ENCODE results near the gene ADGRL1.
A peak's percentile ranks its signal among the peaks of the same experiment; 100 is the strongest.
"Not testable (repeated sequence)": the region's sequence is repeated elsewhere in the genome, so short reads cannot be mapped to it uniquely, and the experiment has no call there.

Gene ADGRL1

GRCh38 chr19:14200147-14200841 lies 5.7 kb downstream of the ADGRL1 start:
- not testable (repeated sequence) for H3K4me2 ChIP-seq (ENCODE audit: low read length); H2AFZ ChIP-seq; H3K4me1 ChIP-seq; H3K27me3 ChIP-seq (ENCODE audit: control insufficient read depth, insufficient read depth, low read length); H3K9ac ChIP-seq; H3K27ac ChIP-seq; H3K4me3 ChIP-seq (ENCODE audit: low read depth, low read length); H3K36me3 ChIP-seq (ENCODE audit: control insufficient read depth, insufficient read depth, low read length); H3K9me3 ChIP-seq (ENCODE audit: control insufficient read depth, low read length)
- TF ChIP-seq CTCF (IDR thresholded peaks at IDR 0.05) = peak; percentile 33
- H3K79me2 ChIP-seq = peaks cover 32% of the 10 kb centered on the region

- no peak overlapping the region for H3K4me3 ChIP-seq (ENCODE audit: low read depth, low read length)
Observed at GRCh38 chr19:14198384-14199376, 7.3 kb downstream of the ADGRL1 start.

GRCh38 chr19:14197882-14198281 lies 8.1 kb downstream of the ADGRL1 start:
- H3K27me3 ChIP-seq (ENCODE audit: control insufficient read depth, insufficient read depth, low read length) = no peaks in the 10 kb centered on the region
- no peaks in the 10 kb centered on the region for H3K9me3 ChIP-seq (ENCODE audit: control insufficient read depth, low read length)
- no peak for TF ChIP-seq CTCF (IDR thresholded peaks at IDR 0.05)

More at GRCh38 chr19:14198384-14199376, 7.3 kb downstream of the ADGRL1 start:
- peaks cover 34% of the 10 kb centered on the region for H3K79me2 ChIP-seq
- H2AFZ ChIP-seq = no peak overlapping the region
- TF ChIP-seq CTCF (IDR thresholded peaks at IDR 0.05) = no peak
- H3K9ac ChIP-seq = no peak overlapping the region
- H3K9me3 ChIP-seq (ENCODE audit: control insufficient read depth, low read length) = no peaks in the 10 kb centered on the region
- H3K27me3 ChIP-seq (ENCODE audit: control insufficient read depth, insufficient read depth, low read length) = no peaks in the 10 kb centered on the region
- H3K4me1 ChIP-seq = peaks cover 2% of the 10 kb centered on the region
- no peak overlapping the region for H3K27ac ChIP-seq
- H3K36me3 ChIP-seq (ENCODE audit: control insufficient read depth, insufficient read depth, low read length) = no peaks in the 10 kb centered on the region
- H3K4me2 ChIP-seq (ENCODE audit: low read length) = no peak overlapping the region

GRCh38 chr19:14197288-14197687 lies 8.7 kb downstream of the ADGRL1 start:
- H3K4me2 ChIP-seq (ENCODE audit: low read length); H2AFZ ChIP-seq; H3K4me3 ChIP-seq (ENCODE audit: low read depth, low read length); H3K27ac ChIP-seq; H3K9ac ChIP-seq; H3K9me3 ChIP-seq (ENCODE audit: control insufficient read depth, low read length); H3K4me1 ChIP-seq; H3K36me3 ChIP-seq (ENCODE audit: control insufficient read depth, insufficient read depth, low read length); H3K27me3 ChIP-seq (ENCODE audit: control insufficient read depth, insufficient read depth, low read length): not testable (repeated sequence)
- peaks cover 34% of the 10 kb centered on the region for H3K79me2 ChIP-seq

More at GRCh38 chr19:14197882-14198281, 8.1 kb downstream of the ADGRL1 start:
- Histone ChIP-seq H3K27ac (no peak overlapping the region), H3K36me3 (ENCODE audit: control insufficient read depth, insufficient read depth, low read length) (no peaks in the 10 kb centered on the region), H3K4me3 (ENCODE audit: low read depth, low read length) (no peak overlapping the region), H3K4me1 (no peaks in the 10 kb centered on the region), H3K4me2 (ENCODE audit: low read length) (no peak overlapping the region), H3K9ac (no peak overlapping the region), H2AFZ (no peak overlapping the region), H3K79me2 (peaks cover 34% of the 10 kb centered on the region)

- not testable (repeated sequence) for H3K36me3 ChIP-seq (ENCODE audit: control insufficient read depth, insufficient read depth, low read length); H2AFZ ChIP-seq; H3K9ac ChIP-seq; H3K4me3 ChIP-seq (ENCODE audit: low read depth, low read length); H3K4me2 ChIP-seq (ENCODE audit: low read length); H3K27me3 ChIP-seq (ENCODE audit: control insufficient read depth, insufficient read depth, low read length); H3K9me3 ChIP-seq (ENCODE audit: control insufficient read depth, low read length); H3K27ac ChIP-seq; H3K4me1 ChIP-seq
- peaks cover 30% of the 10 kb centered on the region for H3K79me2 ChIP-seq
- TF ChIP-seq CTCF (IDR thresholded peaks at IDR 0.05) = peak; percentile 56
Observed at GRCh38 chr19:14196105-14196504, 9.9 kb downstream of the ADGRL1 start.

GRCh38 chr19:14195216-14195615 lies 10.8 kb downstream of the ADGRL1 start:
- not testable (repeated sequence) for H3K36me3 ChIP-seq (ENCODE audit: control insufficient read depth, insufficient read depth, low read length); H3K9ac ChIP-seq; H3K4me3 ChIP-seq (ENCODE audit: low read depth, low read length); H3K4me2 ChIP-seq (ENCODE audit: low read length); H3K9me3 ChIP-seq (ENCODE audit: control insufficient read depth, low read length); H3K27ac ChIP-seq; H3K4me1 ChIP-seq; H3K27me3 ChIP-seq (ENCODE audit: control insufficient read depth, insufficient read depth, low read length); H2AFZ ChIP-seq
- peaks cover 25% of the 10 kb centered on the region for H3K79me2 ChIP-seq

Measured in parathyroid adenoma (tissue), 2 donors.